Adrenal gland (tissue), 12 donors: ENCODE measurements around the gene PUS7. TPM values are rescaled to one million over a fixed set of nuclear protein-coding genes. Genes with fewer than 3 reads are reported as not detected.

Experiments
- DNase-seq, 7 donors: peaks; one replicate each; pipeline ENCODE4 v3.0.0-alpha.2; 2019 to 2020
- H3K27ac ChIP-seq, 5 donors: fragments of 200-600 bp; sonication (generic) in 4 of 5; 1 replicate in 3 of 5; 2 replicates in 2 of 5; pipeline versions ENCODE4 v1.5.1 to v1.8.0; 2016 to 2020; ENCODE audit warnings: mild to moderate bottlenecking in 1 of 5
- H3K27me3 ChIP-seq: fragments of 200-600 bp; 2 replicates; pipeline ENCODE4 v1.8.0; 2021
- H3K36me3 ChIP-seq, 2 donors: fragments of 200-600 bp; replicated peaks in 1 of 2; 1 replicate in 1 of 2; 2 replicates in 1 of 2; pipeline versions ENCODE4 v1.5.1 to v1.8.0; 2018 to 2022
- H3K4me1 ChIP-seq, 2 donors: fragments of 200-600 bp; replicated peaks in 1 of 2; 1 replicate in 1 of 2; 2 replicates in 1 of 2; pipeline versions ENCODE4 v1.5.1 to v1.8.0; 2018 to 2021
- H3K4me3 ChIP-seq, 4 donors: fragments of 200-600 bp; sonication (generic) in 3 of 4; one replicate each; pipeline ENCODE4 v1.5.1; 2016 to 2018
- H3K9me3 ChIP-seq, 3 donors: fragments of 200-600 bp; sonication (generic) in 1 of 3; replicated peaks in 1 of 3; 1 replicate in 2 of 3; 2 replicates in 1 of 3; pipeline versions ENCODE4 v1.5.1 to v1.8.0; 2016 to 2021
- CTCF ChIP-seq, 6 experiments: fragments of 450-650 bp in 4 of 6; fragments of 200-600 bp in 2 of 6; sonication (generic) in 1 of 6; IDR thresholded peaks; 1 replicate in 5 of 6; 2 replicates in 1 of 6; pipeline versions ENCODE4 v1.5.1 to v1.8.0; 2016 to 2021; ENCODE audit warnings: antibody characterized with exemption in 6 of 6, mild to moderate bottlenecking in 2 of 6, moderate library complexity in 1 of 6
- POLR2A ChIP-seq, 2 donors: fragments of 450-650 bp; IDR thresholded peaks; one replicate each; pipeline ENCODE4 v1.6.1; 2017; ENCODE audit warnings: antibody characterized with exemption in 2 of 2, mild to moderate bottlenecking in 2 of 2, moderate library complexity in 1 of 2
- WGBS, 4 donors: extraction: QIAGEN DNeasy Blood & Tissue Kit in 2 of 4; methylation state at CpG; one replicate each; pipeline versions ENCODE4 v1.1.5 to v1.1.7; 2013 to 2017; 5-methylcytosine and 5-hydroxymethylcytosine counted together
- intact Hi-C, 2 donors: fragments of 100-400 bp; cut with DNase I; formaldehyde crosslinking; loops; one replicate each; pipeline versions ENCODE4 v1.14.1 to v1.15.0; 2022 to 2023
- polyA plus RNA-seq, 3 donors: library from polyadenylated mRNA; stranded (reverse); fragments of 200-250 nt in 2 of 3; fragments of 350-450 nt in 1 of 3; fragmentation: Illumina TruSeq in 1 of 3; extraction: RNeasy Lipid Tissue Mini Kit (QIAGEN cat#74804) in 1 of 3; gene quantifications; one replicate each; pipeline ENCODE4 v1.2.3, GENCODE V29; 2013 to 2014
- total RNA-seq, 9 donors: library from RNA; depleted of rRNA in 4 of 9; stranded (reverse); fragments of >200 nt in 4 of 9; fragments of 120-200 nt in 1 of 9; fragmentation: NEBNext Ultra II Directional in 1 of 9; extraction: Animal tissue kit (Norgen Biotek cat#: 25700) in 1 of 9; gene quantifications; one replicate each; pipeline versions ENCODE4 v1.1.0 to v1.2.4, GENCODE V29; 2013 to 2023
- donor health status: healthy with polysubstance abuse.
- donor health status: Bipolar disorder and iron deficiency.
- donor health status: DM: yes; HTN: yes; CAD: no.
- donor health status: DM: no; HTN: no; CAD: no.
- donor health status: DM: no; HTN: no; CAD: no.
- donor health status: DM: yes; HTN: yes; CAD: no.

Gene PUS7
- total and polyA plus RNA-seq, 12 donors: 2.6 to 15.3 (median 6.0) TPM

DNA sequence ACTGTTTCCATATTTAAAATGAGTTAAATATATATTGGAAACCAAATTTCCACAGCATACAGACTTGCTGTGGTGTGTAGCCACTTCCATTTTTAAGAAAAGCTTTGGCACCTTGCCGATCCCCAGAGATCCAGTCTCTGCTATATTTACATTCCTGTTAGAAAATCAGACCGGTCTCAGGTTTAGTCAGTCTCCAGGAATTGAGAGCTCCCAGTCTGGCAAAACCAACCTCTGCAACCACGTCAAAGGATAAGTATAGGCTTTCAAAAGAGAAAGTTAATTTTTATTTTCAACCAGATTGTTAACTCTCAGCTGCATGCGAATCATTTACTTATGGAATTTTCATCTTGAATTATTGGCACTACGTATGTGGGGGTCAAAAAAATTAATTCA, 28.2 kb downstream of the PUS7 start:
- TF ChIP-seq POLR2A (IDR thresholded peaks at IDR 0.05) (no peak), CTCF (IDR thresholded peaks at IDR 0.05) (no peak)
- Histone ChIP-seq H3K4me3 (no peak overlapping the region), H3K36me3 (no peaks in the 10 kb centered on the region), H3K4me1 (peaks cover 5 to 13% of the 10 kb centered on the region in 2 donors), H3K9me3 (no peaks in the 10 kb centered on the region), H3K27ac (no peak overlapping the region), H3K27me3 (no peaks in the 10 kb centered on the region)
- no peak for DNase-seq
- intact Hi-C loops: no loop called here
- WGBS, 4 donors: 93 to 97% (median 95%) methylated on average over 5 of the region's 5 CpGs

DNA sequence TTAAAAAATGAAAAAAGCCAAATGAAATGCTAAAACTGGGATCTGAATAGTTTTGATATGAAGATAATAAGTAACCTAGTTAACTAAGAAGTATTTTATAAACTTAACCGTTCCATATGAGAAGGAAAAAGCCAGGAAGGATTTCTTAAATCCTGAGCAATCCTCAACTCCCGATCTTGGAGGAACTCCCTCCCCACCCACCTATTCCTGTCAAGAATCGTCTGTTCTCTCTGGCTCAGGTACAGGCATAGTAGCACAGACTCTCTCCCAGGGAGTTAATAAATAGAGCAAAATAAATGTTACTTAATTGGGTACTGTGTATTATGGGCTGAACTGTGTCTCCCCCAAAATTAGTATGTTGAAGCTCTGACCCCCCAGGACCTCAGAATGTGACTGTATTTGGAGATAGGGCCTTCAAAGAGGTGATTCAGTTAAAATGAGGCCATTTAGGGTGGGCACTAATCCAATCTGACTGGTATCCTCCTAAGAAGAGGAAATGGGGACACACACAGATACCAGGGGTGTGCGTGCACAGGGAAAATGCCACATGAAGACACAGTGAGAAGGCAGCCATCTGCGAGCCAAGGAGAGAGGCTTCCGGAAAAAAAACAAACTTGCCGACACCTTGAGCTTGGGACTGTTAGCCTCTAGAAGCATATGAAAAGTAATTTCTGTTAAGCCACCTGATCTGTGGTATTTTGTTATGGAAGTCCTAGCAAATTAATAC, 28.7 kb downstream of the PUS7 start:
- Histone ChIP-seq H3K36me3 (no peaks in the 10 kb centered on the region), H3K4me3 (no peak overlapping the region), H3K4me1 (peaks cover 5 to 13% of the 10 kb centered on the region in 2 donors), H3K9me3 (no peaks in the 10 kb centered on the region), H3K27ac (no peak overlapping the region), H3K27me3 (no peaks in the 10 kb centered on the region)
- DNase-seq: no peak
- 86 to 92% (median 89%) methylated on average over 7 of the region's 7 CpGs for WGBS, 4 donors
- intact Hi-C loops: no loop called here
- TF ChIP-seq POLR2A (IDR thresholded peaks at IDR 0.05) (no peak), CTCF (IDR thresholded peaks at IDR 0.05) (no peak)

DNA sequence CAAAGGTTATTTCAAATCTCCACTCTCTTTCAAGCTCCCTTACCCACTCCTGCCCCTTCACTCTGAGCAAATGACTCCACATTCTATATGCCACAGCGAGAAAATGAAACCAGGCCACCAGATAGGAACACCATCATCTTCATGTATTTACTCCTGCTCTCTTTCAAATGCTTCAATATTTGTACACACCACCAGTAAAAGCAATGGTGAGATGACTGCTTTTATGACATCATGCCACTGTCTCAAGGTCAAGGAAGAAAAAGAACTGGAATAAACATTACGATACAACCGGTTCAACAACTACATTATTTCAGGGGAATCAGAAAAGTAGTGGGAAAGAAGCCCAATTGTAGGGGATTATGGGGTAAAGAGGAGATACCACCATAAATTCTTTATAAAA, 32.7 kb downstream of the PUS7 start:
- Histone ChIP-seq H3K27me3 (no peaks in the 10 kb centered on the region), H3K27ac (no peak overlapping the region), H3K4me3 (no peak overlapping the region), H3K4me1 (no peaks in the 10 kb centered on the region), H3K9me3 (no peaks in the 10 kb centered on the region), H3K36me3 (no peaks in the 10 kb centered on the region)
- 64 to 81% (median 73%) methylated on average over 3 of the region's 3 CpGs for WGBS, 4 donors
- TF ChIP-seq CTCF (IDR thresholded peaks at IDR 0.05) (no peak), POLR2A (IDR thresholded peaks at IDR 0.05) (no peak)
- DNase-seq: no peak
- intact Hi-C loops: loop anchor here in 1 of 2 donors (10.0 kb wide), 1 partner anchor 85 kb away; no protein-coding TSS in a partner anchor

- Histone ChIP-seq H3K9me3 (no peaks in the 10 kb centered on the region), H3K27me3 (no peaks in the 10 kb centered on the region), H3K4me1 (no peaks in the 10 kb centered on the region), H3K27ac (no peak overlapping the region), H3K36me3 (no peaks in the 10 kb centered on the region), H3K4me3 (no peak overlapping the region)
- TF ChIP-seq CTCF (IDR thresholded peaks at IDR 0.05): peak; percentile 19 to 51 (median 44)
- TF ChIP-seq POLR2A (IDR thresholded peaks at IDR 0.05): no peak
- DNase-seq: peak in 1 of 7 donors; percentile 5
- intact Hi-C loops: loop anchor here in 1 of 2 donors (10.0 kb wide), 1 partner anchor 83 kb away; no protein-coding TSS in a partner anchor
- 60 to 73% (median 61%) methylated on average over 6 of the region's 6 CpGs for WGBS, 4 donors
Observed at GRCh38 chr7:105487579-105488571, 34.2 kb downstream of the PUS7 start.
